ENCODE measurements around the gene NDUFAB1. TPM values are rescaled to one million over a fixed set of nuclear protein-coding genes. Genes with fewer than 3 reads are reported as not detected.

Gene NDUFAB1
- total and polyA plus RNA-seq, 2 of the 13 experiments (the other 11 are each of a cell fraction or from before 2014, with no cell fraction given): 221 to 601 TPM

GRCh38 chr16:23640931-23641765, 45.0 kb upstream of the NDUFAB1 start, which contains the start of the genes DCTN5 and PALB2 (continued):
- peak; percentile 94; the same call in 1 of the 2 replicates for TF ChIP-seq MLXIP (CRISPR knock-in tag; IDR thresholded peaks at IDR 0.05; ENCODE audit: borderline replicate concordance)
- TF ChIP-seq CHD2 (IDR thresholded peaks at IDR 0.05; ENCODE audit: low read depth, low read length): 0 out of 2 replicates have a peak, but pooled peaks have one; percentile 45
- peak; percentile 95; the same call in 1 of the 2 replicates for TF ChIP-seq AKNA (CRISPR knock-in tag; IDR thresholded peaks at IDR 0.05; ENCODE audit: borderline replicate concordance)
- TF ChIP-seq HIC2 (CRISPR knock-in tag; IDR thresholded peaks at IDR 0.05; ENCODE audit: low read depth): 0 out of 2 replicates have a peak, but pooled peaks have one; percentile 27
- peak; percentile 46; the same call in 1 of the 2 replicates for TF ChIP-seq NR2F2 (IDR thresholded peaks at IDR 0.05; ENCODE audit: borderline replicate concordance, low read depth)
- no peak for TF ChIP-seq KDM1A (CRISPR knock-in tag; IDR thresholded peaks at IDR 0.05)
- peak; percentile 83 for TF ChIP-seq PRMT3 (CRISPR knock-in tag; IDR thresholded peaks at IDR 0.05; ENCODE audit: borderline replicate concordance, low read depth)
- peak; percentile 87; the same call in 1 of the 2 replicates for TF ChIP-seq ZNF589 (CRISPR knock-in tag; conservative IDR thresholded peaks at IDR 0.05)
- TF ChIP-seq TBL1XR1 (IDR thresholded peaks at IDR 0.05; ENCODE audit: borderline replicate concordance, low read length, partially characterized antibody): peak; percentile 84
- no peak for TF ChIP-seq SMC3 (IDR thresholded peaks at IDR 0.05; ENCODE audit: low read length)
- TF ChIP-seq ZNF251 (CRISPR knock-in tag; IDR thresholded peaks at IDR 0.05): no peak
- TF ChIP-seq ELK4 (CRISPR knock-in tag; IDR thresholded peaks at IDR 0.05; ENCODE audit: borderline replicate concordance): peak; percentile 88
- no peak for TF ChIP-seq ZNF496 (CRISPR knock-in tag; IDR thresholded peaks at IDR 0.05; ENCODE audit: insufficient replicate concordance)
- TF ChIP-seq HOXD1 (CRISPR knock-in tag; IDR thresholded peaks at IDR 0.05): peak; percentile 75; the same call in 1 of the 2 replicates
- 0 out of 4 replicates have a peak, but pooled peaks of 1 of the 2 experiments have one; percentile 44 for TF ChIP-seq ATF4 (CRISPR knock-in tag; IDR thresholded peaks at IDR 0.05)

All from HepG2 (cell line).